SH-SY5Y (cell line): ENCODE data around the gene SNX19.

Source experiments
- GATA2 ChIP-seq: IDR thresholded peaks from 2 replicates; pipeline ENCODE4 v1.6.1; 2011; ENCODE audit warnings: mild to moderate bottlenecking, low read depth, low read length
- GATA3 ChIP-seq: IDR thresholded peaks from 2 replicates; pipeline ENCODE4 v1.6.1; 2011; ENCODE audit warnings: low read depth, mild to moderate bottlenecking, low read length, moderate library complexity

GRCh38 chr11:130873761-130874160 lies 42.5 kb downstream of the SNX19 start:
- no peak for TF ChIP-seq GATA2
- TF ChIP-seq GATA3: no peak
